ENCODE data around the gene HACE1.

DNA sequence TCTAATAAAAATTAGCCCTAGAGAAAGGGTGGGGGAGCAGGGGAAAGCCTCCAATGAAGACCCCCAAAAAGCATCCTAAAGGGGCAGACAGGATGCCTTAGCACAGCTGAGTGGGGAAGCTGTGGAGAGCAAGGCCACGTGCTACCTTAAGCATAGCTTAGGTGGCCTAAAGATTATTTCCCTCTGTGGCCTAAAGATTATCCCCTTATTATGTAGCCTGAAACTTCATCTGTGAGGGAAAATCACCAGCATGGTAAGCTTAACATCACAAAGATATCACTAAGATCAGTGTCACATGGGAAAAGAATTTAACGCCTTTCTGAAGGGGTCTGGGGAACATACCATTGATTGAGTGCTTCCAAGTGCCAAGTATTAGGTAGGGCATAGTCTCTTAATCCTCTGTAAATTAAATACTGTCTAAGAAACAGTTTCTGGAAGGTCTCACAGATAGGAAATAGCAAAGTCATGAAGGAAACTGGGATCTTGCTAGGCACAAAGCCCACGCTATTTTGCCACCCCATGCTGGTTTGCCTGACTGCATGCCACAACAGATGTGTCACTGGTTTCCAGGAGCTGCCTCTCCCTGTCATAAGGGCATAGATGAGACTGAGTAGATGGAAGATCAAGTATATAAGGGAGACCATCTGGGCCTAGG, 170.0 kb downstream of the HACE1 start:
- TF ChIP-seq, protein P1, sequence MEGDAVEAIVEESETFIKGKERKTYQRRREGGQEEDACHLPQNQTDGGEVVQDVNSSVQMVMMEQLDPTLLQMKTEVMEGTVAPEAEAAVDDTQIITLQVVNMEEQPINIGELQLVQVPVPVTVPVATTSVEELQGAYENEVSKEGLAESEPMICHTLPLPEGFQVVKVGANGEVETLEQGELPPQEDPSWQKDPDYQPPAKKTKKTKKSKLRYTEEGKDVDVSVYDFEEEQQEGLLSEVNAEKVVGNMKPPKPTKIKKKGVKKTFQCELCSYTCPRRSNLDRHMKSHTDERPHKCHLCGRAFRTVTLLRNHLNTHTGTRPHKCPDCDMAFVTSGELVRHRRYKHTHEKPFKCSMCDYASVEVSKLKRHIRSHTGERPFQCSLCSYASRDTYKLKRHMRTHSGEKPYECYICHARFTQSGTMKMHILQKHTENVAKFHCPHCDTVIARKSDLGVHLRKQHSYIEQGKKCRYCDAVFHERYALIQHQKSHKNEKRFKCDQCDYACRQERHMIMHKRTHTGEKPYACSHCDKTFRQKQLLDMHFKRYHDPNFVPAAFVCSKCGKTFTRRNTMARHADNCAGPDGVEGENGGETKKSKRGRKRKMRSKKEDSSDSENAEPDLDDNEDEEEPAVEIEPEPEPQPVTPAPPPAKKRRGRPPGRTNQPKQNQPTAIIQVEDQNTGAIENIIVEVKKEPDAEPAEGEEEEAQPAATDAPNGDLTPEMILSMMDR (IDR thresholded peaks at IDR 0.05): no peak
- TF ChIP-seq REST (IDR thresholded peaks at IDR 0.05; ENCODE audit: insufficient read depth in 1 of 2, low read depth in 2 of 2, low read length in 1 of 2): no peak
- no peak for TF ChIP-seq TCF7L2 (IDR thresholded peaks at IDR 0.05; ENCODE audit: low read depth, low read length)
- TF ChIP-seq SIN3A (IDR thresholded peaks at IDR 0.05; ENCODE audit: borderline replicate concordance, insufficient read depth, low read depth, low read length): no peak
